GM18520 (cell line): Measurements from ENCODE around the gene ADM.
"Not testable (repeated sequence)": the region's sequence is repeated elsewhere in the genome, so short reads cannot be mapped to it uniquely, and the experiment has no call there.

Experiments
- ATAC-seq: cut with Tn5 transposase; IDR thresholded peaks from one replicate; pipeline ENCODE4 v1.9.1; 2021; ENCODE audit not compliant: unreplicated experiment

The ADM gene

DNA sequence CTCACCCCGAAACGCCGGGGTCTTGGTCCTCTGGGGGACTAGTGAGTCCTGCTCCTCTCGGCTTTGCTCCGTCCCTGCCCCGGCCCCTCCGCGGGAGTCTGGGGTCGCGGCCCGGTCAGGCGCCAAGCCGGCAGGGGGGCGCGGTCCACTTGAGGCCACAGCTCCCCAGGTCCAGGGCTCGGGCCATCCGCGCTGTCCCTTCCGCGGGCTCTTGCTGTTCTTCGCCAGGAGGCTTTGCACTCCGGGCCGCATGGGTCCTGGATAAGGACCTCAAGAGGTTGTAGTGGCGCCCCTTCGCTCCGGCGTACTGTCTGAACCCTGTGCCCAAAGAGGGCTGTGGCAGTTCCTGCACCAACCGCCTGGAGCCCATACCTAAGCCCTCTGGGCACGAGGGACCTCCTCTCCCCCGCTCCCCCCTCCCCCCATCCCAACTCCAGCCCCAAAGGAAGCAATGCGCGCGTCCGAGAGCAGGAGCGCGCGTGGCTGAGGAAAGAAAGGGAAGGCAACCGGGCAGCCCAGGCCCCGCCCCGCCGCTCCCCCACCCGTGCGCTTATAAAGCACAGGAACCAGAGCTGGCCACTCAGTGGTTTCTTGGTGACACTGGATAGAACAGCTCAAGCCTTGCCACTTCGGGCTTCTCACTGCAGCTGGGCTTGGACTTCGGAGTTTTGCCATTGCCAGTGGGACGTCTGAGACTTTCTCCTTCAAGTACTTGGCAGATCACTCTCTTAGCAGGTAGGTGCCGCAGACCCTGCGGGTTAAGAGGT, at the start of gene ADM:
Gene ADM (plus strand): TSS at position 579 of the 767 bp plus-strand sequence. CDS start 628 bp downstream, outside the sequence.
- no peak for ATAC-seq

DNA sequence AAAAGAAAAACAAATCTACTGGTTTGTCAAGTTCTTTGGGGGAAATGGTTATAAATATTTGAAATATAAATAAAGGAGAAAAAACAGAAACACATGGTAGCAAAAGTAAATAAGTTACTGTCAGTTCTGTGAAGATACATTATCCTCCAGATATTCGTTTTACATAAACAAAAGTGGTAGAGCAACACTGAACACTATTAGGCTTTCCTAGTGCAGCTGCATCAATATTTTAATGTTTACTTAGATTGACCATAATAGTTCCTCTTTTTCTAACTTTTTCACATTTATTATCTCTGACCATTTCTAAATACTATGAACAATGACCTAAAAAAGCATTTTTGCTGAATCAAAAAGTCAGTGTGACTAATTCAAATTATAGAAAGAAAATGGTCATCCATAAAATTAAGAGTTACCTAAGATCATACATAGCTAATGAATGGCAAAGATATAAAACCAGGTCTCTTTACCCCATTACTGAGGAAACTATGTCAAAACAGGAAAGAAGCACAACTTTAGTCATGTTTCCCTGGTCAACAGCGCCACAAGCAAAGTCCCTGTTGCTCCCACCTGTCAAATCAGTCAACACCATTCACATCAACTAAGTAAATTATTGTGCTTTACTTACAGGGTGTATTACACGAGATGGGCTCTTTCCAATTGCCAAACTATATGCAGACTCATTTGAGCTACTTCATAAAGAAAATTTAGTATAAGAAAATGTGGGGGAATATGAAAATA, 49.3 kb upstream of the ADM start:
- ATAC-seq: no peak

DNA sequence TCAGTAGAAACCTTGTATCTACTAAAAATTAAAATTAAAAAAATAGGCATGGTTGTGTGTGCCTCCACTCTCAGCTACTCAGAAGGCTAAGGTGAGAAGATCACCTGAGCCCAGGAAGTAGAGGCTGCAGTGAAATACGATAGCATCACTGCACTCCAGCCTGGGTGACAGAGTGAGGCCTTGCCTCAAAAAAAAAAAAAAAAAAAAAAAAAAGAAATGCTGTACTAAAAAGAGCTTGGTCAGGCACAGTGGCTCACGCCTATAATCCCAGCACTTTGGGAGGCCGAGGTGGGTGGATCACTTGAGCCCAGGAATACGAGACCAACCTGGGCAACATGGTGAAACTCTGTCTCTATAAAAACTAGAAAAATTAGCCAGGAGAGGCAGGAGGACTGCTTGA, 47.4 kb upstream of the ADM start:
- ATAC-seq: no peak

- ATAC-seq: no peak
Measured at GRCh38 chr11:10261821-10262220, 43.1 kb upstream of the ADM start.

GRCh38 chr11:10263929-10264328, 40.9 kb upstream of the ADM start:
- ATAC-seq: no peak

DNA sequence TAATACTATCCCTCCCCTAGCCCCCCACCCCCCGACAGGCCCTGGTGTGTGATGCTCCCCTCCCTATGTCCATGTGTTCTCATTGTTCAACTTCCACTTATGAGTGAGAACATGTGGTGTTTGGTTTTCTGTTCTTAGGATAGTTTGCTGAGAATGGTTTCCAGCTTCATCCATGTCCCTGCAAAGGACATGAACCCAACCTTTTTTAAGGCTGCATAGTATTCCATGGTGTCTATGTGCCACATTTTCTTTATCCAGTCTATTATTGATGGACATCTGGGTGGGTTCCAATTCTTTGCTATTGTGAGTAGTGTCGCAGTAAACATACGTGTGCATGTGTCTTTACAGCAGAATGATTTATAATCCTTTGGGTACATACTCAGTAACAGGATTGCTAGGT, 40.2 kb upstream of the ADM start:
- not testable (repeated sequence) for ATAC-seq

DNA sequence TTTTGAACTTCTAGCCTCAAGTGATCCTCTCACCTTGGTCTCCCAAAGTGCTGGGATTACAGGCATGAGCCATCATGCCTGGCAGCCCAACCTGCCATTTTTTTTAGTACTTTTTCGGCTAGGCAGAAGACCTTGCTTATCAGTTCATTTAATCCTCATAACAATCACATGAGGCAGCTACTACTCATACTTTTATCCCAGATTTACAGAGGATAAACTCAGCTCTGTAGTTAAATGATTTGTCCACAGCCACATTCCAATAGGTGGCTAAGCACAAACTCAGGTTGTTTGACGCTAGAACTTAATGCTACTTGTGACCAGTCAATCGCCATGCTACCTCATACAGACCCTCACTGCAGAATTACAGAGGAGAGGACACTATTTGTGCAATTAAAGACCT, 38.9 kb upstream of the ADM start:
- no peak for ATAC-seq

- no peak for ATAC-seq
Measured at GRCh38 chr11:10267821-10268220, 37.1 kb upstream of the ADM start.

DNA sequence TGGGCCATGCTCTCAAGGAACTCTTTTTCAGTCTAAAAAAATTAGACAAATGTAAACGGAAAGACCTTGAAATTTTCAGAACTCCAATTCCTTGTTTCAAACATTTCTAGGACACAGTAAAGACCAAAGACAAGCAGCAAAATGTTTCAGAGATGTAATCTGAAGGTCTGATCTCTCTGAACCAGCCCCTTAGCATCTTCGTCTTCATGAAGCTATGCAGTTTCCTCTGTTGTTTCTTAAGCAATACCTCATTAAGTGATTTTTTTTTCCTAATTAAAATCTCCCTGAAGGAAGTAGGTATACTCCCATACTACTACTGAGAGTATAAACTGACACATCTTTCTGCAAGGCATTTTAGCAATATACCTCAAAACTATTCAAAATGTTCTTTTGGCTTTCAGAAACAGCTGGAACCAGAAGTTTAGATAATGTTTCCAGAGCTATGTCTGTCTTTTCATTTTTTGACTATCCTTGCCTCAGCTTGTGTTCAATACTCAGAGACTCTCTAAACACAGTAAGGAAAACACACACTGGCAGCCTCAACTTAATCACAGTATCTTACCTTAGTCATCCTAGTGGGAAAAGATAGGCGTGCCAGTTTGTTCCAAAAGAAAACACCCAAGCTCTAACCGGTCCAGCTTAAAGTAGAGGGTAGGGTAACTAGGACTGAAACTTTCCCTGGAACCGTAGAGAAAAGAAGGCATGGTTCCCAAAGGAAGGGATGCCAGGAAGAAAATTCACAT, 36.0 kb upstream of the ADM start:
- ATAC-seq: no peak

GRCh38 chr11:10272132-10272531, 32.7 kb upstream of the ADM start:
- no peak for ATAC-seq

DNA sequence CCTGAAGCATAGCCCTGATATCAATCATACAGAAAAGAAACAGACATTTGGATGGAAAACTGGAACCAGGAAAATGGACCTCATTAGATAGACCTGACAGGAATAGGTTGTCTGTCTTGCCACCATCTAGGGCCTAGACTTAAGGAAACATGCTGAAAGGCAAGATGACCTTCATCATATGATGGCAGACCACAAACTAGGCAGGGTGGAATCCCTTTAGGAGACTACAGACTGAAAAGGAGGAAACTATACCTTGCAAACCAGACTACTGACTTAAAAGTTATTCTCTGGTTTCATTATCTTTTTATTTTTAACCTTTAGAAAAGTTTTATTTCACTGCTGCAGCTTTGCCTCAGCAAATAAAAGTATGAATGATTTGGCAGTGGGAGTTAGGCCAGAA, 31.1 kb upstream of the ADM start:
- ATAC-seq: no peak

- ATAC-seq: no peak
Measured at GRCh38 chr11:10274726-10275125, 30.1 kb upstream of the ADM start.

GRCh38 chr11:10275714-10276113, 29.2 kb upstream of the ADM start:
- no peak for ATAC-seq

- ATAC-seq: no peak
Measured at GRCh38 chr11:10282117-10282516, 22.8 kb upstream of the ADM start.

- ATAC-seq: no peak
Measured at GRCh38 chr11:10283991-10284390, 20.9 kb upstream of the ADM start.

DNA sequence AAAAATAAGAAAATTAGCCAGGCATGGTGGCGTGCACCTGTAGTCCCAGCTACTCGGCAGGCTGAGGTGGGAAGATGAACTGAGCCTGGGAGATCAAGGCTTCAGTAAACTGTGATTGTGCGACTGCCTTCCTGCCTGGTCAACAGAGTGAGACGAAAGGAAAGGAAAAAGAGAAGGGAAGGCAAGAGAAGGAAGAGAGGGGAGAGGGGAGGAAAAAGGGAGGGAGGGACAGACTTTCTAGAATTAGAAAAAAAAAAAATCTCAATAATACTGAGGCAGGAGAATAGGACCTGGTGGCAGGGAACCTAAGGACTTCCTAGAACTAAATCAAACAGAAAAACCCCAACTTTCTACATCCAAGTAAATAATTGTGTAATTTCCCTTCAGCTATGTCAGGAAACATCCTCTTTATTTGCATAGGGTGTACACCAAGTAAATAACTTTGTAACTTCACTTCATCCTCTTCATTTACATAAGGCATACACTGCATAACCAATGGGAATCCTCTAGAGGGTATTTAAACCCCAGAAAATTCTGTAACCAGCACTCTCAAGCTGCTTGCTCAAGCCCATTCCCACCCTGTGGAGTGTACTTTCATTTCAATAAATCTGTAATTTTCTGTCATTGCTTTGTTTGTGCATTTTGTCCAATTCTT, 19.6 kb upstream of the ADM start:
- no peak for ATAC-seq

- ATAC-seq: no peak
Measured at GRCh38 chr11:10287140-10287539, 17.7 kb upstream of the ADM start.

DNA sequence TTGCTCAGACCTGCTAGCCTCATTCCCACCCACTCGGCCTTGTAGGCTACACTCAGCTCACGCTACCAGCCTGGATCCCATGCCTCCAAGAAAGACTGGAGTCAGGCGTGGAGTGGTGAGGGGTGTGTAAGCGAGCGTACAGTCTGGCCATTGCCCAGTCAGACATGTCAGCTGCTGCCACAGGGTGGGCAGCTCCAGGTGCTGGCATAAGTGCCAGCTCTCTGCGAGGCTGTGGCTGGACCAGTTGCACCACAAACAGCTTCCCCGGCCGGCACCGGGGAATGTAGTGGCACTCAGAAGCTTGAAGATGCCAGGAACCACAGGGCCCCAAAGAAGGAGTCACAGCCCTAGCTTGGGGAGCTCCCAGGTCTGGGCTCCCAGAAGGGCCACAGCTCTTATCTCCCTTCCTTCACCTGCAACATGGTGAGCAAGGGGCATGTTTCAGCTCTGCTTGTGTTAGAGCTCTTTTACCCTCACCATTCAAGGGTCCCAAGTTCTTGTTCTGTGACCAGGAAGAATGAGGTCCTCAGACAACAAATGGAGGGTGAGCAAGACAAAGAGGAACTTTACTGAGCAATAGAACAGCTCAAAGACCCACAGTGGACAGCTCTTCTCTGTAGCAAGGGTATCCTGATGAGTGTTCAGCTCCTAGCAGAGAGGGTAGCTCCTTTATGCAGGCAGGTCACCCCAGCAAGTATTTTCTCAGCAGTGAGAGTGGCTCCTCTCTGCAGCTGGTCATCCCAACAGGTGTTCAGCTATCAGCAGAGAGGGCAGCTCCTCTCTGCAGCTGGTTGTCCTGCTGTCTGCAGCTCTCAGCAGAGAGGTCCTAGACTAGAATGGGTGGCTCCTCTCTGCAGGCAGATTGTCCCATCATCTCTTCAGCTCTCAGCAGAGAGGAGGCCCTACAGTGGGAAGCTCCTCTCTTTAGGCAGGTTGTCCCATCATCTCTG, 16.8 kb upstream of the ADM start:
- no peak for ATAC-seq

DNA sequence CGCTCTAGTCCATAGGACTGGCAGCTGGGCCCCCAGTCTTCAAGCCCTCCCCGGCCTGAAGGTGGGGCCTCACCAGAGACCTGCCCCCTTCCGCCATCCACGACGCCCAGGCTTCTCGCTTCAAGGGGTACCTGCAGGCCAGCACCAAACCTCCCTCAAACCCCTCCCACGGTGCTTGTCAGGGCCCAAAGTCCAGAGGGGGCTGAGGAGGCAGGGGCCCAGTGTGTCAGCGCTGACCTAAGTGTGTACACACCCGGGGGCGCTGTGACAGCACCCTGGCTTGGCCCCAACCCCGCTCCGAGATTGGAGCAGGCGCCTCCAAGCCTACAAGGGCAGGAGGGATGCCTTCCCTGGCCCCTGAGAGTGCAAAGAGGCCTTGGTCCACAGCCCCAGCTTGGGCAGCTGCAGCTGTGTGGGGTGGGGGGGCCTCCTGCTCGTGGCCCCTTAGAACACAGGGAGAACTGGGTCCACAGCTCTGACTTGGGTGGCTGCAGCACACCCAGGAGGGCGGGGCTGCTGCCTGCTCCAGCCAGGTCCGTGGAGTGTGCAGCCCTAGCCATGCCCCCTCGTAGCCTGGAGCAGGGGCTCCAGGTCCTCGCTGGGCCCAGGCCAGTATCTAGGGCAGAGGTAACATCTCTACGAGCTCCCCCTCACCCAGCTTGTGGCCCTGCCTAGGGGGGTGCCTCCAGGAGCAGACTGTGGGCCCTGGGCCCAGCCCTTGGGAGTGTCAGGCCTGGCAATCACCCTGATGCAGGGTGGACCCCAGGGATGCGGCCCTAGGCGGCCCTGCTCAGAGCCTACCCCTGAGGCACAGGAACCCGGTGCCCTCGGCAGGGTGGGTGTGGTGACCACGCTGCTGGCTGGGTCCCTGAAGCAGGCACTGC, 15.8 kb upstream of the ADM start:
- no peak for ATAC-seq
